CD4-positive, alpha-beta T cell treated with Interleukin-15 for 1 hour (primary cell): ENCODE data around the gene RIC8A.
"Not testable (repeated sequence)": the region's sequence is repeated elsewhere in the genome, so short reads cannot be mapped to it uniquely, and the experiment has no call there.

Experiments
- DNase-seq: peaks from one replicate; pipeline ENCODE4 v3.0.0-alpha.2; 2020

RIC8A gene

DNA sequence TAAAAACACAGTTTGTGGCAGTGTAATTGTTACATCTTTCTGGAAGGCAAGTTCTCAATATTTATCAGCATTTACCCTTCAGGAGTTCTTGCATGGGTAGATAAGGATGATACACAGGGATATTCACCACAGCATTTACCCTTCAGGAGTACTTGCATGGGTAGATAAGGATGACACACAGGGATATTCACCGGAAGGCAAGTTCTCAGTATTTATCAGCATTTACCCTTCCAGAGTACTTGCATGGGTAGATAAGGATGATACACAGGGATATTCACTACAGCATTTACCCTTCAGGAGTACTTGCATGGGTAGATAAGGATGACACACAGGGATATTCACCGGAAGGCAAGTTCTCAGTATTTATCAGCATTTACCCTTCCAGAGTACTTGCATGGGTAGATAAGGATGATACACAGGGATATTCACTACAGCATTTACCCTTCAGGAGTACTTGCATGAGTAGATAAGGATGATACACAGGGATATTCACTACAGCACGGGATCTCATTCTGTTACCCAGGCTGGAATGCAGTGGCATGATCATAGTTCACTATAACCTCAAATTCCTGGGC, 13.2 kb downstream of the RIC8A start:
- not testable (repeated sequence) for DNase-seq

DNA sequence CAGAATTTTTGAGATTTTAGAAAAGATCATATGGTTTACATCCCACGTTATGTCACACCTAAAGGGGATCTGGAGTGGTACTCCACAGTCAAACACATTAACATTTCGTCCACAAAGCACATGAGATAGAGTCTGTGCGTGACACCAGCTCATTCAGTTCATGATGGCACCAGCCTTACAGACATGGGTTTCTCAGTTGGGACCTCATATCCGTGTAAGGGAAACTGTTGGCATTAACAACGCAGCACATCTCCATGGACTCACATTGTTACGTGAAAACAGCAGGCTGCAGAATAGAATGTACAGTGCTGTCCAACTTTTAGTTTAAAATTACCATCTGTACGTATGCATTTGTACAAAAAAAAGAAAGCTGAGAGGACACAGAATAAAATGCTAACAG, 14.0 kb downstream of the RIC8A start:
- DNase-seq = no peak

DNA sequence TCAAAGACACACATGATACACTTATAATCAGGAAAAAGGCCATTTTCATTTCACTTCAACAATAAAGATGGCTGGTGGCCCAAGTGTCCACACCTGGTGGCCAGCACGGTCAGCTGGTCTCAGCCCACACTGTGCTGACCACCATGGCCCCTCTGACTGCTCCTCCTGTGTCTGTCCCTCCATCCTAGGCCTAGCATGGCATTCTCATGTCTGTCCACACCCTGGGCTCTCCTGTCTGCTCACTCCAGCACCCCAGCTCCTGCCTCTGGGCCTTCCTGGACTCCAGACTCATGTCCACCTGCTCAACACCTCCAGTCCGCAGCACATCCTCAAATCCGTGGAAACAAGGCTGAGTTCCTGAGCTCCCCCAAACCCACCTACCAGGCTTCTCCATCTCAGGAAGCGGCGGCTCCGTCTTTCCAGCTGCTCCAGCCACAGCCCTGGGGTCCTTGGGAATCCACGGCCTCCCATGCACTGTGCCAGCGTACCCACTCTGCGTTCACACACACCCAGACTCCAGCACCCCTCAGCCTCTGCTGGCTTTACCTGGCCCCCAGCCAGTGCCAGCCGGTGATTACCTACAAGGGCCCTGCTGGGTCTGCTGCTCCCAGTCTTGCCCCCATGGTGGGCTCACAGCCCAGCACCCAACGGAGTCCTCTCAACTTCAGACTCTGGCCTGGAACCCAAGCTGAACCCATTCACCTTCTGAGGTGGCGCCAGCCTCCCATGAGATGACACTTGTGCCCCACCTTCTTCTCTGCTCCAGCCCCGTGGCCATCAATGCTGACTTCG, 14.7 kb downstream of the RIC8A start:
- DNase-seq = no peak

DNA sequence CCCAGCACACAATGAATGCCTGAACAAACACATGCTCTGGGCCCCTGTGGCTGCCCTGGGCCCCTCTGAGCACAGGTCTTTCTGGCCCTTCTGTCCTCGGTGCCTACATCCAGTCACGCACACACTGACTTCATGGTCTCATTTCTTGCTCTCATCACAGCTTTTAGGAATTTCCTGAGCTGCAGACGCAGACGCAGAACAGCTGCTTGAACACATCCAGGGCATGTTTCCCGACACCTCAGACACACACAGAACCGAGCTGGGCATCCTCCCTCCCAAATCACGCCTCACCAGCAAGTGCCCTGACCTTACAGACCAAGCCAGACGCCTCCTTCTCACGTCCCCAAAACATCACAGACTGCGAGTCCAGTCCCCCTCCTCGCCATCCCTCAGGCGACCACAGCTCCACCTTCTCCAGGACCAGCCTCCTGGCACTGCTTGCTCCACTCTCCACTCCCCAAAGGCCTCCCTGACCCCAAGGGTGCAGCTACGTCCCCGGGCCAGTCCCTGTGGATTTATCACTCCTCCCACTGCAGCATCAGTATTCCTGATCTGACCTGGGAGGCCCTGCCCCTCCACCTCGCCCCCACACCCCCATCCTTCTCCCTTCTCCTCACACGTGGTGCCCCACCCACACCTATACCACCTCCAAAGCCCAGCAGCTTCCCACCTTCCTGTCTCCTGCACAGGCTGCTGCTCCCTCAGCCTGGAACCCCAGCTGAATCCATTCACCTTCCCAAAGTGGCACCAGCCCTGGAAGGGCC, 15.7 kb downstream of the RIC8A start:
- DNase-seq = no peak

DNA sequence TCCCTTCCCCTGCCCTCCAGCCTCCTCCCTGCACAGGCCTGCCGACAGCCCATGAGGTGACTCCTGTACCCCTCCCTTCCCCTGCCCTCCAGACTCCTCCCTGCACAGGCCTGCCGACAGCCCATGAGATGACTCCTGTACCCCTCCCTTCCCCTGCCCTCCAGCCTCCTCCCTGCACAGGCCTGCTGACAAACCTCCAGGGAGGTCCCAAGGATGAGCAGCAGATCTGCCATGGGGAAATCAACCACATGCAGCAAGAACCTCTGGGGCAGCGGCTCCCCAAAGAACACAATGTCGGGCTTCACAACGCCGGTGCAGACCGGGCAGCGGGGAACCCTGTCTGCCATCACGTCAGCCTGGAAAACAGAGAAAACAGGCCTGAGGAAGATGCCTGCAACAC, 16.4 kb downstream of the RIC8A start:
- no peak for DNase-seq

DNA sequence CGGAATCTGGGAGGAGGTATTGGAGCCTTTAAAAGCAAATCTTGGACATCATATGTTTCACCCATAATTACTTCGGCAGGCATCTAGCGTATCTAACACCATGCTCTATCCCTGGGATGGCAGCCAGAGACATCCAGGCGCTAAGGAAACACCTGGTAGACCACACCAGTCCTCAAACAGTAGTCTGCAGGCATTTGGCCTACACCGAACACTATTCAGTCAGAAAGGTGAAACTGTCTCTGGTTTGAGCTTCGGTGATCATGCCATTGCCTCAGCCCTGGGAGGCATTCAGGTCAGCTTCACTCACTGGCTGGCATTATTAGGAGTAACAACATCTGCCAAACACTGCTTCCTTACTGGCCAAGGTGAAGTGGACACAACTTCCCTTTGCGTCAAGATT, 16.9 kb downstream of the RIC8A start:
- no peak for DNase-seq

DNA sequence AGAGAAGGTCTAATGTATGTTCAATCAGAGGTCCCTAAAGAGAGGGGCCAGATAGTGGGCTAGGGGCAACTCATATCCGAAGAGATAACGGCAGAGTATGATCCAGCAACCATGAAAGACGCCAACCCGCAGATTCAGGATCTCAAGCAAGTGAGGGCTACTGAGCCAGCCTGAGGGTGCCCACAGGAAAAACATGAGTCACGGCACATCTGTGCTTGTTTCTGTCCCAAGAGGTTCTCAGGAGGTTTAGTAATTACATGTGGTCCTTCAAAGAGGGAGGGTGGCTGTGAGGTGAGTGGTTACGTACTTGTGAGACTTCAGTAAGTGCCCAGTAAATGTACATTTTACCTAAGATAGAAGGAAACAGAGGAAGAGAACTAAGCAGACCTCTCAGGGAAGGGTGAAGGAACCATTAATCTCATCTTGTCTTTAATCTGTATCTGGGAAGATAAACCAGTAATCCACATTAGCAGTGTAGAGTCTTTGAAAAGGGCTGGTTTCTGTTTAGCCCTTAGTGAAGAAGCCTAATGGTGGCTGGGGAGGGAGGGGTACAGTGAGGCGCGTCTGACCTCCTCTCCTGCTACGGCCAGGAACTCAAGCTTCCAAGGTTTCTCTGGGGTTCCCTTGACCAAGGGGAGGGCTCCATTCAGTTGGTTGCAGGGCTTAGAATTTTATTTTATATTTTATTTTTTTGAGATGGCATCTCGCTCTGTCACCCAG, 18.4 kb downstream of the RIC8A start:
- DNase-seq = no peak

DNA sequence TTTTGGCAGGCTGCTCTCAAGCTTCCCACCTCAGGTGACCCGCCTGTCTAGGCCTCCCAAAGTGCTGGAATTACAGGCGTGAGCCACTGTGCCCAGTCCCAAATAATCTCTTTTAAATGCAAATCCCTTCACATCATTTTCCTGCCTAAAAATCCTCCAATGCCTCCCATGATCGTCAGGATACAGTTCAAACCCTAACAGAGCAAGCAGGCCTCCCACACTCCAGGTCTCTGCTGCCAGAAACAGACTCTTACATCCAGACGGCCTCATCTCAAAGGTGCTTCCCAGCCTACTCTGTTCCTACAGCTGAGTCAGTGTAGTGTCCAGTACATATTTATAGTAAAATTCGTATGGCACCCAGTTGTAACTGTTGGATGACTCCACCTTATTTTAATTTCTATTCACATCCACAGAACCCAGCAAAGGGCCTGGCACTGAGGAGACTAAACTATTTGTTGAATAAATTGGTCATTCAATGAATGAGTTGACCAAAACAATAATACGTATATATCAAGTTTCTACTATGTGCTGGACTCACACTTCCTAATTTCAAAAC, 20.4 kb downstream of the RIC8A start:
- DNase-seq = no peak

DNA sequence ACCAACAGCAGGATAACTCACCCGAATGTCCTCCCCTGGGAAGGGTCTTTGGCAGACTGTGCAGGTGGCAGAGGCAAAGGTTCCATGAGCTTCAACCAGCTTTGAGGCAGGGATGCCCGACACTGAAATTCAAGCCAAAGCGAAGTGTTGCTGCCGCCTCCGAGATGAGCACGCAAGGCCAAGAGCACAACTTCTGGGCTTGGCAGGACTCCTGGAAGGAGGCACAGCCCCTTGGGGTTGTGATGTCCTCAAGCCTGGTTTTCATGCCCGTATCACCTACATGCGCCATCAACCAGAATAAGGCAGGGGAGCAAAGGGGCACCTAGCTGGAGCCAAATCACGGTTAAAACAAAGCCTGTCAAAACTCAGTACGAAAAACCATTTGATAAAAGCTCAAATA, 22.9 kb downstream of the RIC8A start:
- DNase-seq = no peak

DNA sequence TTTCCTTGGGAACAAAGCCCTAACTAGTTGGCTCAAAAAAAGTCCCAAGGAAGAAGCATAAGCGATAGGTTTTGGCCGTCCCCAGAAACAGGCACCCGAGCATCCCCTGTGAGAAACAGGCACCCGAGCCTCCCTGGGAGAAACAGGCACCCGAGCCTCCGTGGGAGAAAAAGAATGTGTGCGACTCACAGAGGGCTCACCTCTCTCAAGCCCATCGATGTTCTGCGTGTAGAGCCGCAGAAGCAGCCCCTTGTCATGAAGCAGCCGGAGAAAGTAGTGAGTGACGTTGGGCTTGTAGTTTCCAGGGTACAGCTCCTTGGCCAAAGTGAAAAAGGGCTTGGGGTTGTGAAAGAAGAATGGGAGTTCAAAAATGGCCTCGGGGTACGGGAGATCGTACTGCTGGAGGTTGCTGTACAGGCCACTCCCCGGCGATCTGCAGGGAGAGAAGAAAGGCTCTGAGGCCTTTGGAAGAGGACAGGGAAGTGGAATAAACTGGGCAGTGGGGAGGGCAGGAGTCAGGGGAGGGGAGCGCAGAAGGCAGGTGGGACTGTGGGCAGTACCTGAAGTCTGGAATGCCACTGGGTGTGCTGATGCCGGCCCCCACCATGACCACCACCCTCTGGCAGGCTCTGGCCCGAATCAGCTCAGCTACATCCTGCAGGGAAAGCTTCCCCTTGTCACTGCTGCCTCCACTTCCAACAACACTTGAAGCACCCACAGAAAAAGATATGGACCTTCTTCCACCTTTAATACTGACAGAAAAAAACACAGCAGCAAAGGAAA, 25.5 kb downstream of the RIC8A start:
- DNase-seq = no peak

DNA sequence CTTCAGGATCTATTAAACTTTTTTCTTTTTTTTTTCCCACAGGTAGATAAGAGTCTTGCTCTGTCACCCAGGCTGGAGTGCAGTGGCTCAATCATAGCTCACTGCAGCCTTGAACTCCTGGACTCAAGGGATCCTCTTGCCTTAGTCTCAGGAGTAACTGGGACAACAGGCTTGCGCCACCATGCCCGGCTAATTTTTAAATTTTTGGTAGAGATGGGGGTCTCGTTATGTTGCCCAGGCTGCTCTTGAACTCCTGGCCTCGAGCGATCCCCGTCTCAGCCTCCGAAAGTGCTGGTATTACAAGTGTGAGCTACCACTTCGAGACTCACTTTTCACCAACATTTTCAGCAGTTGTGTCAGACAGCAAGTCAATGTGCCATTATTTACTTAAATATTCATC, 27.7 kb downstream of the RIC8A start:
- DNase-seq = no peak

DNA sequence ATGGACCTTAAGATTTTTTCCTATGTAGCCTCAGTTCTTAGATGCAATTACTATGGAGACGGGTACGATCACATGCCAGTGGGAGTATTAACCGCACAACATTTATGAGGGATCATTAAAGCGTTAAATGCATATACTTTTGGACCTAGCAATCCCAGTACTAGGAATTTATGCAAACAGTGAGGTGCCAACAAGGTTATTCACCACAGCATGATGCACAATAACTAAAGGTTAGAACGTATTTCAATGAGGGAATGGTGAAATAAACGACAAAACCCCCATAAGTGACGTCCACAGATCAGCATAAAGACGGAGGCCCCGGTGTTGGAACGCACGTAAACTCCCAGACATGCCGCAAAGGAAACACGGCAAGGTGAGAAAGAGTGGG, 28.1 kb downstream of the RIC8A start:
- DNase-seq = peak; percentile 71

DNA sequence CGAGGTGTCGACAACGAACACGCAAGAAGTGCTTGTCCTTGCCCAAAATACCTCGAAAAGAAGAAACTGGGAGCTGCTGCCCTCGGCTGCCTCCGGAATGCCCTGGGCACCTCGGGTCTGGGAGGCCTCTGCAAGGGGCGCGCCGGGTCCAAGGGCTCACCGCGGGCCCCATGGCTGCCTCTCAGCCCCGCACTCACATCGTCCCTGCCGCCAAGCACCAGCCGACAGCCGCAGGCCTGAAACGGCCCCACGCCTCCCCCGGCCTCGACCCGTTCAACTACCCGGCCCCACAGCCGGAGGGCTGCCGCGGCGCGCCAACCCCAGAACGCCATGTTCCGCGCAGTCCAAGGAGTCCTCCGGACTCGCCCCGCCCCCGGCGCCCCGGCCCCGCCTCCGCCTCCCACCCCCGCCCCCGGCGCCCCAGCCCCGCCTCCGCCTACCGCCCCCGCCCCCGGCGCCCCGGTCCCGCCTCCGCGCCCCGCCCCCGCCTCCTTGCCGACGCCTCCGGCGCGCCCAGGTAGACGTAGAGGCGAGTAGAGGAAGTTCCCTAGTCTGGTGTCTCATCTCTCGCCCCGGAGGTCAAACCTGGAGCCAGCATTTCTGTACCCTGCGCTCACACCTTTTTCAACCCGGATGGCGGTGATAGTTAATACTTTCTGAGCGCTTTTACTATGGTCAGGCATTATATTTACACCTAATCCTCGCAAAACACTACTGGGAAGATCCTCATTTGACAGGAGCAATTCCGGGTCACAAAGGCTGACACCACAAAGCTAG, 28.7 kb downstream of the RIC8A start, which contains the start of gene SIRT3:
TSS of gene SIRT3 (minus strand) at position 346 of the 777 bp plus-strand sequence. CDS start at position 332, 14 bp downstream.
- peak; percentile 90 for DNase-seq

DNA sequence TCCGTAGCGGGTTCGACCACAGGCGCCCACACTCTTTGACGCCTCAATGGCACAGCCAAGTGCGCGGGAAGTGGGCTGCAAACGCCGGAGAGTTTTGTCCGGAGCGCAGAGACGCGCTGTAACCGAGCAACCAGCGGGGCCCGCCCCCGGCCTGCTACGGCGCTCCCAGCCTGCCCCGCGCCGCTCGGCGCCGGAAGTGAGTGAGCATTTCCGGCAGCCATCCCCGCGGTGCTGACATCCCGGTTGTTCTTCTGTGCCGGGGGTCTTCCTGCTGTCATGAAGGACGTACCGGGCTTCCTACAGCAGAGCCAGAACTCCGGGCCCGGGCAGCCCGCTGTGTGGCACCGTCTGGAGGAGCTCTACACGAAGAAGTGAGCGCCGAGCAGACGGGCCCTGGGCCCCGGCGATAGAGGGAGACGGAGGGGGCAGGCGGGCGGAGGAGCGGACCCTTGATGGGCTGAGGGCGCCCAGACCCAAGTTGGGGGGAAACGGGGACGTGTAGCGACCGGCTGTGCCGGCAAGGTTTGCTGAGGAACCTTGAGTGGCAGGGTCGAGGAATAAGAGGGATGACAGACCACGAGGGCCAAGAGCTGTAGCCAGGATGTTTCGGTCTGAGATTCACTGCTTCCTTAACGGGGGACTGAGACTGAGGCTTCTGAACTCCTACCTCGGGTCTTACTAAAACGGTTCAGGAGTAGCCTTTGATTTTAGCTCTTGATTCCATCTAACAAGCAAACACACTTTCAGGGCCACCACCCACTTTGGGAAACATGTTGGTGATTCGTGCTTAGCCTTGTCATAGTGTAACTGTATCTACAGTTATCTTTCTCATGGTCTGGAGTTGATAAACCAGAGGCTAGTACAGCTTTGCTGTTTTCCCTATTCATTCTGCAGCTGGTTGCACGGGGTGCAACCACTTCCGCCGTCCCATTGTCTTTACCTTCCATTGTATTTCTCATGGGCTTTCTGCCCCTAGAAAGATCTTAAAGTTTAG, 29.6 kb downstream of the RIC8A start, which contains the start of gene PSMD13:
TSS of gene PSMD13 (plus strand) at position 203 of the 994 bp plus-strand sequence. CDS start at position 277, 74 bp downstream.
- DNase-seq = peak; percentile 87

DNA sequence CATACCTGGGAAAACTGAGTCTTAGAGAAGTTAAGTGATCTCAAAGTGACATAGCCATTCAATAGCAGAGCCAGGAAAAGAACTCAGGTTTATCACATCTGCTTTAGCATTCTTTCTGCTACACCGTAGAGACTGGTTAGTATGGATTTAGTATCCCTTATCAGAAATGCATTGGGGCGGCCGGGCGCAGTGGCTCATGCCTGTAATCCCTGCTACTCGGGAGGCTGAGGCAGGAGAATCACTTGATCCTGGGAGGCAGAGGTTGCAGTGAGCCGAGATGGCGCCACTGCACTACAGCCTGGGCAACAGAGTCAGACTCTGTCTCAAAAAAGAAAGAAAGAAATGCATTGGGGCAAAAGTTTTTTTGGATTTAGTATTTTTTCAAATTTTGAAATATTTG, 30.8 kb downstream of the RIC8A start:
- DNase-seq = not testable (repeated sequence)

DNA sequence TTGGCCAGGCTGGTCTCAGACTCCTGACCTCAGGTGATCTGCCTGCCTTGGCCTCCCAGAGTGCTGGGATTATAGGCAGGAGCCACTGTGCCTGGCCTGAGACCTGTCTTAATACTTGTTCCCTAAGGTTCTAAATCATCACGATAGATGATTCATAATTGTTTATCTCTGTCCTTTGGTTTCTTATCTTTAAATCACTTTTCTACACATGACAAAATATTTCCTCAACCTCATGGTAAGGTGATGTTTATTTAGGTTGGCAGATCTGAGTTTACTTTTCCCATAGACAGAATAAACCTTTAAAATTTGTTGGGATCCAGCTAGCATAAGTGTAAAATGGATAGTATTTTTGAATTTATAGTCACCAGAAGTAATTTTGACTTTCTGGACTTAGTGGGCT, 32.8 kb downstream of the RIC8A start:
- no peak for DNase-seq

DNA sequence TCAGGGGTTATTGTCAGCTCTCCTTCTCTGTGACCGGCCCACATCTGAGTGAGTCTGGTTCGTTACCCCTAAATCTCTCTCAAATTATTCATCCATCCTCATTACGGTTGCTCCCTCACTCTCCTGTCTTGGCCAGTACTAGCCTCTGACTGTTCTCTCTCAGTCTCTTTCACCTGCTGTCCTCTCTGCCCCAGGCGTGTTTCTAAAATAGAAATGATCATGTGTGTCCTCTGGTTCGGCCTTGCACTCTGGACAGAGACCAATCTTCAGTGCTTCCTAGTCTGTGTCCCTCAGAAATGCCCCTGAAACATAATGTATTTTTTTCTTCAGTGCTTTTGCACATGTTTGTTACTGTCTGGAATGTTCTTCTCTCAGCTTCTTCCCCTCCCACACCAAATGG, 34.1 kb downstream of the RIC8A start:
- no peak for DNase-seq

DNA sequence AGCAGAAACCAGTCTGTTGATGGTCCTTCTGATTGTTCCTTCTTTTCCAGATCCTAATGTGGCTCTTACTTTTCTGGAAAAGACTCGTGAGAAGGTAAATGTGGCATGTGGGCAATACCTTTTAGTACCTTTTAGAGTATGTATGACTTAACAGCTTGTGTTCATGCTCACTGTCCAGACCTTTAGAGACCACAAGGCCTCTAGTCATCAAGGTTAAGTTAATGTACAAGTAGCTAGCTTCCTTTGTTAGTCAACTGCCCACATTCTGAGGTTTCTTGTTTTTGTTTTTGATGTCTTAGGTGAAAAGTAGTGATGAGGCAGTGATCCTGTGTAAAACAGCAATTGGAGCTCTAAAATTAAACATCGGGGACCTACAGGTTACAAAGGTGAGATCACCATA, 36.9 kb downstream of the RIC8A start:
- no peak for DNase-seq

DNA sequence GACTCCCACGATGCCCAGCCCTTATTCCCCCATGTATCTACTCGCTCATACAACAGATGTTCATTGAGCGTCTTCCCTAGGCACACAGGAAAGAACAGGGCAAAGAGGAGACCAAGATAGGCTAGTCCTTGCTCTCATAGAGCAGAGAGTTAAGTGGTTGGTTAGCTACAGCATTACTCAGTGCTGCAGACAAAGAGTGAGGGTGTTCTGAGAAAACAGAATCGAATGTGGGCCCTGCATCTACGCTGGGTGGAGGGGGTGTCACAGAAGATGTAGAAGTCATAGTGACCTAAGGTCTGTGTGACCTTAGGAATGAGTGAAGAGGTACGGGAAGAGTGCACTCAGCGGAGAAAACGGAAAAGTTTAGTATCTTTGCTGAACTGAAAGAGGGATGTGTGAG, 41.6 kb downstream of the RIC8A start:
- no peak for DNase-seq

DNA sequence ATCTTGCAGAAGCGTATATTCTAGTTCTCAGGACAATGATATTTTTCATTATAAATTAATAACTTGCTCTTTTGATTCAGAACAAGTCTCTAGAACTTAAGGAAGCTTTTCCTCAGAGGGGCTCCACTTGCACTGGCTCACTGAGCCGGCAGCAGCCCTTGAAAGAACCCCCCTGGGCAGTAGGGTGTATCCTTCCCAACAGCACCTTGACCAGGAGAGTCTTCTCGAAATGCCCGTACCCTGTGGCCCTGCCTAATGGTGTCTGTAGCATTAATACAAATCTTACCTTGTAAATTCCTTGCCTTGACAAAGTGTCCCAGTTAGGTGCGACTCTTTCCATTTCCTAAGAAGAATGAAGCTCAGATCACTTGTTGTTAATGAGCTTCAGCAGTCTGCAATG, 42.8 kb downstream of the RIC8A start:
- no peak for DNase-seq
